Testis (tissue), 3 donors: ENCODE data around the gene PSMD6. TPM values are rescaled to one million over a fixed set of nuclear protein-coding genes. Genes with fewer than 3 reads are reported as not detected.

ENCODE experiments used
- DNase-seq: peaks from one replicate; pipeline ENCODE4 v3.0.0-alpha.2; 2019
- H3K27ac ChIP-seq, 2 donors: fragments of 200-600 bp; sonication (generic); one replicate each; pipeline ENCODE4 v1.5.1; 2019
- H3K27me3 ChIP-seq: fragments of 200-600 bp; sonication (generic); one replicate; pipeline ENCODE4 v1.5.1; 2019
- H3K36me3 ChIP-seq: fragments of 200-600 bp; sonication (generic); one replicate; pipeline ENCODE4 v1.5.1; 2017; ENCODE audit warnings: low read depth; ENCODE audit errors: missing control alignments
- H3K4me1 ChIP-seq: fragments of 200-600 bp; sonication (generic); one replicate; pipeline ENCODE4 v1.5.1; 2019
- H3K4me3 ChIP-seq, 2 donors: fragments of 200-600 bp; sonication (generic); one replicate each; pipeline ENCODE4 v1.5.1; 2017 to 2019
- H3K9me3 ChIP-seq: fragments of 200-600 bp; sonication (generic); one replicate; pipeline ENCODE4 v1.5.1; 2017
- CTCF ChIP-seq, 3 experiments: fragments of 450-650 bp in 2 of 3; fragments of 200-600 bp in 1 of 3; sonication (generic) in 1 of 3; IDR thresholded peaks; one replicate each; pipeline ENCODE4 v1.5.1; 2016 to 2019; ENCODE audit warnings: antibody characterized with exemption in 3 of 3, mild to moderate bottlenecking in 2 of 3, moderate library complexity in 1 of 3
- POLR2A ChIP-seq: fragments of 450-650 bp; IDR thresholded peaks from one replicate; pipeline ENCODE4 v1.6.1; 2017; ENCODE audit warnings: antibody characterized with exemption, mild to moderate bottlenecking, moderate library complexity
- WGBS, 2 donors: methylation state at CpG; one replicate each; pipeline ENCODE4 v1.1.5; 2018; 5-methylcytosine and 5-hydroxymethylcytosine counted together
- intact Hi-C: fragments of 100-400 bp; cut with DNase I; formaldehyde crosslinking; loops from one replicate; pipeline ENCODE4 v1.15.1; 2023; ENCODE audit warnings: low total_unique reads
- polyA plus RNA-seq: library from polyadenylated mRNA; stranded (reverse); fragments of 350-450 nt; fragmentation: Illumina TruSeq; extraction: RNeasy Lipid Tissue Mini Kit (QIAGEN cat#74804); gene quantifications from one replicate; pipeline ENCODE4 v1.2.3, GENCODE V29; 2014; ENCODE audit warnings: low read depth, low replicate concordance; ENCODE audit not compliant: insufficient read depth
- total RNA-seq, 2 donors: library from RNA; depleted of rRNA; stranded (reverse); fragments of >200 nt; gene quantifications; one replicate each; pipeline ENCODE4 v1.2.3, GENCODE V29; 2016

Gene PSMD6
- total and polyA plus RNA-seq, 3 donors from 2014 or later, result 105 to 249 (median 128) TPM

DNA sequence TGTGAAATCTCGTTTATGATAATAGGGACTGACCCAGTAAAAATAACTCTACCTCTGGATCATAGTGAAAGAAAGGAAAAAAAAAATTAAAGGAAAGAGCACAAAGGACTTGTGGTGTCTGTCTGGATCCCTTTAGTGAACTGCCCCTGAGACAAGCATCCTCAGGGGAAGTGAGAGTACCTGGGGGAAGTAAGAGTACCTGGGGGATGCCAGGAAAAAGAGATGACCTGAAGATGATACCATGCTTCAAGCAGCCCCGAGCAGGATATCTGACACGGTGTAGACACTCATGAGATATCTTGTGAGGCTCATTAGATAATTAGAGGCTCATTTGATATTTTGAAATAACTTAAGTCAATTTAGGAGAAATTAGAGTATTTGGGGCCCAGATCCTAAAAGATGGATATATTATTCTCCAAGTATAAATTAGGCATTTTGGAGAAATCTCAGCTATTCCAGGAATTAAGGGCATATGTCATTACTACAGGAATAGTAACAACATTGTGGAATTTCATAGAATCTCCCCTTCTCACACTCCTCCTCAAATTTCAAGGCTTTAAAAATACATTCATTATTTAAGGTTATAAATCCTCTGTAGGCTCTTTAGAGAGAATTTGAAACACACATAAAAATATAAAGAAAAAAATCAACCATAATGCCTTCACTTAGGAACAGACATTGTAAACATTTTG lies 36.3 kb upstream of the PSMD6 start:
- no peak overlapping the region for H3K27ac ChIP-seq
- WGBS, 2 donors, result 66 to 78% methylated on average over 3 of the region's 3 CpGs
- DNase-seq, result no peak
- no peaks in the 10 kb centered on the region for H3K36me3 ChIP-seq
- no peaks in the 10 kb centered on the region for H3K9me3 ChIP-seq
- H3K27me3 ChIP-seq, result no peaks in the 10 kb centered on the region
- no peak for TF ChIP-seq CTCF (IDR thresholded peaks at IDR 0.05)
- no peak for TF ChIP-seq POLR2A
- H3K4me1 ChIP-seq, result no peaks in the 10 kb centered on the region
- intact Hi-C loops, result no loop called here
- H3K4me3 ChIP-seq, result no peak overlapping the region

DNA sequence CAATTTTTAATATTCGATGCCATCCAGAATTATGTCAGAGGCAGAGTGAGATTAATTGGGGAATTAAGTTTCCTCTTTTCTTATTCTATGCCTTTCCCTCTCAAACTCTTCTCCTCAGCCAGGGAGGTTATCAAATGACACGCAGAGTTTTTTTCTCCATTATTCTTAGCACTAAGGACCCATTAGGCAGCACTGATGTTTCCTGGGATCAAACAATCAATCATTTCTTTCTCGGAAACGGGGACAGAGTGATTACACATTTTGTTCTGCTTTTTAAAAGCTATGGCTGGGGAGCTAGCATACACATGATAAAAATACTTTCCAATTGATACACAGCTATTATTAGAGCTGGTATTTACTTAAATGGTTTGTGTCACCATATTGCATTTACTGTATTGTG lies 35.3 kb upstream of the PSMD6 start:
- TF ChIP-seq POLR2A, result no peak
- TF ChIP-seq CTCF (IDR thresholded peaks at IDR 0.05), result no peak
- DNase-seq, result no peak
- no peak overlapping the region for H3K4me3 ChIP-seq
- H3K9me3 ChIP-seq, result no peaks in the 10 kb centered on the region
- WGBS, 2 donors, result 68 to 76% methylated on average over 4 of the region's 4 CpGs
- no peaks in the 10 kb centered on the region for H3K27me3 ChIP-seq
- no peaks in the 10 kb centered on the region for H3K4me1 ChIP-seq
- intact Hi-C loops, result no loop called here
- H3K36me3 ChIP-seq, result no peaks in the 10 kb centered on the region
- no peak overlapping the region for H3K27ac ChIP-seq

DNA sequence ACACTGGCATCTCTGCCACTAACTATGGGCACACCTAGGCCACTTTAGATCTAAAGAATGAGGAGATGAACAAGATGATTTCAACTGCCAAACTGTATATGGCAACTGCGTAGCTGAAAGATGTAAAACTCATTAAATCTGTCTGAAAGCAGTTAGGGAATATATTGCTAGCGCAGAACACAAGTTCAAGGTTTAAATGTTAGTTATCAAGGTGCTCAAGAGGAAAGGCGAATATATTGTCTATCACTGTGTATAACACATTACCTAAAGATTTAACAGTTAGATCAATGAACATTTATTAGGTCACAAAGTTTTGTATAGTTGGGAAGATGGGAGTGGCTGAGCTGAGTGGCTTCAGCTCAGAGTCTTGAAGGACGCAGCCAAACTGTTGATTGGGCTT lies 33.9 kb upstream of the PSMD6 start:
- DNase-seq, result no peak
- WGBS, 2 donors, result 93 to 94% methylated on average over 4 of the region's 4 CpGs

GRCh38 chr3:64056606-64057180 lies 33.4 kb upstream of the PSMD6 start:
- no peaks in the 10 kb centered on the region for H3K36me3 ChIP-seq
- H3K9me3 ChIP-seq, result no peaks in the 10 kb centered on the region
- no peak overlapping the region for H3K4me3 ChIP-seq
- H3K27me3 ChIP-seq, result no peaks in the 10 kb centered on the region
- no peak for DNase-seq
- WGBS, 2 donors, result 60 to 65% methylated on average over 3 of the region's 3 CpGs
- intact Hi-C loops, result no loop called here
- H3K27ac ChIP-seq, result no peak overlapping the region
- no peak for TF ChIP-seq CTCF (IDR thresholded peaks at IDR 0.05)
- TF ChIP-seq POLR2A, result no peak
- H3K4me1 ChIP-seq, result no peaks in the 10 kb centered on the region

More for the DNA sequence above, 33.9 kb upstream of the PSMD6 start:
- no peak overlapping the region for H3K4me3 ChIP-seq
- H3K27me3 ChIP-seq, result no peaks in the 10 kb centered on the region
- H3K36me3 ChIP-seq, result no peaks in the 10 kb centered on the region
- H3K9me3 ChIP-seq, result no peaks in the 10 kb centered on the region
- H3K27ac ChIP-seq, result no peak overlapping the region
- no peak for TF ChIP-seq POLR2A
- intact Hi-C loops, result no loop called here
- H3K4me1 ChIP-seq, result no peaks in the 10 kb centered on the region

GRCh38 chr3:64055076-64055475 lies 31.8 kb upstream of the PSMD6 start:
- intact Hi-C loops, result no loop called here
- H3K27me3 ChIP-seq, result no peaks in the 10 kb centered on the region
- H3K36me3 ChIP-seq, result no peaks in the 10 kb centered on the region
- 90 to 96% methylated on average over 2 of the region's 2 CpGs for WGBS, 2 donors
- no peak overlapping the region for H3K4me3 ChIP-seq
- TF ChIP-seq CTCF (IDR thresholded peaks at IDR 0.05) (no peak), POLR2A (no peak)
- no peak overlapping the region for H3K27ac ChIP-seq
- no peak for DNase-seq
- no peaks in the 10 kb centered on the region for H3K4me1 ChIP-seq
- no peaks in the 10 kb centered on the region for H3K9me3 ChIP-seq
